ENCODE results near the gene SERPINE2.

- no peak for TF ChIP-seq EZH2phosphoT487 (IDR thresholded peaks at IDR 0.05; ENCODE audit: insufficient read depth, low read depth)
- TF ChIP-seq EZH2 (IDR thresholded peaks at IDR 0.05; ENCODE audit: insufficient read depth, poor library complexity, severe bottlenecking) = no peak
Observed at GRCh38 chr2:224062481-224063297, 23.6 kb upstream of the SERPINE2 start.

Data from GM23248 (cell line).